IMR-90 (cell line): Measurements from ENCODE around the gene GNA15.

Experiments
- BHLHE40 ChIP-seq: fragments of 150-350 bp; IDR thresholded peaks from 2 replicates; pipeline ENCODE4 v1.6.1; 2016; ENCODE audit warnings: mild to moderate bottlenecking, low read depth, low read length
- CEBPB ChIP-seq: IDR thresholded peaks from 2 replicates; pipeline ENCODE4 v1.6.1; 2012; ENCODE audit warnings: low read depth, low read length, improper control_type of control experiment
- MAFK ChIP-seq: IDR thresholded peaks from 2 replicates; pipeline ENCODE4 v1.6.1; 2012; ENCODE audit warnings: low read depth, low read length, improper control_type of control experiment
- POLR2A ChIP-seq: IDR thresholded peaks from 2 replicates; pipeline ENCODE4 v1.6.1; 2012; ENCODE audit warnings: mild to moderate bottlenecking, low read depth, low read length
- RCOR1 ChIP-seq: IDR thresholded peaks from 2 replicates; pipeline ENCODE4 v1.6.1; 2012; ENCODE audit warnings: mild to moderate bottlenecking, low read length, improper control_type of control experiment; ENCODE audit not compliant: insufficient replicate concordance
- RFX5 ChIP-seq: IDR thresholded peaks from 2 replicates; pipeline ENCODE4 v1.8.0; 2012; ENCODE audit warnings: low read depth, mild to moderate bottlenecking, low read length, moderate library complexity
- SMC3 ChIP-seq: fragments of 150-350 bp; IDR thresholded peaks from 2 replicates; pipeline ENCODE4 v1.6.1; 2016; ENCODE audit warnings: low read depth, mild to moderate bottlenecking, antibody characterized with exemption, low read length, moderate library complexity
- TF ChIP-seq, protein P1 (sequence below): conservative IDR thresholded peaks from 2 replicates; pipeline ENCODE4 v1.5.1; 2012; ENCODE audit warnings: mild to moderate bottlenecking, low read depth, low read length, improper control_type of control experiment
- TF ChIP-seq, protein P2 (sequence below): fragments of 150-350 bp; IDR thresholded peaks from 2 replicates; pipeline ENCODE4 v1.6.1; 2017; ENCODE audit warnings: mild to moderate bottlenecking, antibody characterized with exemption, low read length, low read depth

DNA sequence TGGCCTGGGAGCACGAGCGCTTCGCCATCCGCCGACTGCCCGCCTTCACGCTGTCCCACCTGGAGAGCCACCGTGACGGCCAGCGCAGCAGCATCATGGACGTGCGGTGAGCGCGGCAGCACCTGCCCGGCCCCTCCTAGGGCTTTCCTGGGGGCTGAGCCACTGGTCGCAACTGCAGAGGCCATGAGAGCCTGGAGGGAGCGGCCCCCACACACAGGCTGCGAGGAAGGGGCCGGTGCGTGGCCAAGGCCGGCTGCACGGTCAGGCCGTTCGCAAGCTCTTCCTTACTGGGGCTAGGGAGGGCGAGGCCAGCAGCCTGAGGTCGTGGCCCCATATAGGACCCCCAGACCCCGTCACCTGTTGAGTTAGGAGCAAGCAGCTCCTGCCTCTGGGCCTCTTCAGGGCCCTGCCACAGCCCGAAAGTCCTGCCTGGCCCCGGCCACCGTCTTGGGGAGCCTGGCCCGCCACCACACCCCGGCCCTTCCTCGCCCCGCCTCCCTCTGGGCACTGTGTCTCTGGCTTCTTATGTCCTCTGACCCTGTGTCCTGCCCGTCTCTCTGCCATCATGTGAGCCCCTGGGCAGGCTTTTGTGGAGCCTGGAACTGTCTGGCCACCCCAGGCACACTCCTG is 68.9 kb downstream of the GNA15 start:
- TF ChIP-seq, protein P1, sequence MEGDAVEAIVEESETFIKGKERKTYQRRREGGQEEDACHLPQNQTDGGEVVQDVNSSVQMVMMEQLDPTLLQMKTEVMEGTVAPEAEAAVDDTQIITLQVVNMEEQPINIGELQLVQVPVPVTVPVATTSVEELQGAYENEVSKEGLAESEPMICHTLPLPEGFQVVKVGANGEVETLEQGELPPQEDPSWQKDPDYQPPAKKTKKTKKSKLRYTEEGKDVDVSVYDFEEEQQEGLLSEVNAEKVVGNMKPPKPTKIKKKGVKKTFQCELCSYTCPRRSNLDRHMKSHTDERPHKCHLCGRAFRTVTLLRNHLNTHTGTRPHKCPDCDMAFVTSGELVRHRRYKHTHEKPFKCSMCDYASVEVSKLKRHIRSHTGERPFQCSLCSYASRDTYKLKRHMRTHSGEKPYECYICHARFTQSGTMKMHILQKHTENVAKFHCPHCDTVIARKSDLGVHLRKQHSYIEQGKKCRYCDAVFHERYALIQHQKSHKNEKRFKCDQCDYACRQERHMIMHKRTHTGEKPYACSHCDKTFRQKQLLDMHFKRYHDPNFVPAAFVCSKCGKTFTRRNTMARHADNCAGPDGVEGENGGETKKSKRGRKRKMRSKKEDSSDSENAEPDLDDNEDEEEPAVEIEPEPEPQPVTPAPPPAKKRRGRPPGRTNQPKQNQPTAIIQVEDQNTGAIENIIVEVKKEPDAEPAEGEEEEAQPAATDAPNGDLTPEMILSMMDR, result no peak
- TF ChIP-seq POLR2A, result no peak
- TF ChIP-seq, protein P2, sequence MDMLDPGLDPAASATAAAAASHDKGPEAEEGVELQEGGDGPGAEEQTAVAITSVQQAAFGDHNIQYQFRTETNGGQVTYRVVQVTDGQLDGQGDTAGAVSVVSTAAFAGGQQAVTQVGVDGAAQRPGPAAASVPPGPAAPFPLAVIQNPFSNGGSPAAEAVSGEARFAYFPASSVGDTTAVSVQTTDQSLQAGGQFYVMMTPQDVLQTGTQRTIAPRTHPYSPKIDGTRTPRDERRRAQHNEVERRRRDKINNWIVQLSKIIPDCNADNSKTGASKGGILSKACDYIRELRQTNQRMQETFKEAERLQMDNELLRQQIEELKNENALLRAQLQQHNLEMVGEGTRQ, result no peak
- no peak for TF ChIP-seq BHLHE40
- no peak for TF ChIP-seq CEBPB
- no peak for TF ChIP-seq RFX5
- TF ChIP-seq MAFK, result no peak
- no peak for TF ChIP-seq SMC3
- no peak for TF ChIP-seq RCOR1
